ENCODE measurements around the gene LSM2. TPM values are rescaled to one million over a fixed set of nuclear protein-coding genes. Genes with fewer than 3 reads are reported as not detected.

LSM2 gene
- total and polyA plus RNA-seq, 2 donors (not counting 1 experiment from before 2014, with no cell fraction given), result 52.4 to 57.4 TPM

DNA sequence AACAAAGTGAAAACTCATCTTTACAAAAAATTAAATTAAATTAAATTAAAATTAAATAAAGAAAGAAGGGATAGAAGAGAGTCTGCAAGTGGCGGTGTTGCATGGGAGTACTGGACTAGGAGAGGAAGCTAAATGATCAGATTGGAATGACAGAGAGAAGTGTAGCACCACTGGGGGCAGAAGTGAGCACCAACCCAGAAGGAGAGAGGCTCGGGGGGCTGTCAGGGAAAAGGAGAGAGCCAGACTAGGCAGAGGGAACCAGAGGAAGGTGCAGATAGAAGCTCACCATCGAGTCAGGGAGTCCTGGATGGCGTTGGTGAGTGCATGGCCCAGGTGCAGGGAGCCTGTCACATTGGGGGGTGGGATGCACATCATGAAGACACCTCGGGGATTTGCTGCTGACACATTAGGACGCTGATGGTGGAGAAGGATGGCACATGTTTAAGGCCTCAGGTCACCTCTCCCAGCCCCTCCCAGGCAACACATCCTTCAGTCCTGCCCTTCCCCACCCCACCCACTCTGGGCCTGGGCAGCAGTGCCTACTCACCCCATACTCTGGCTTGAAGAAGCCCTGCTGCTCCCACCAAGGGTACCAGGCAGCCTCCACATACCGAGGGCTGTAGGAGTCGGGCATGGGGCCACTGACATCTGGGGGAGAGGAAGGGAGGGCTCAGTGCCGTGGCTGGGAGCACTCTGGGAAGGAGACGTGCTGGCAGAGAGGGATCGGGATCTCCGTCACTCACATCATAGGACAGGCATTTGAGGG is 15.3 kb downstream of the LSM2 start:
- H3K9me3 Mint-ChIP-seq (ENCODE audit: insufficient read depth), result no peaks in the 10 kb centered on the region
- no peak overlapping the region for H3K4me3 ChIP-seq (ENCODE audit: control extremely low read depth in 1 of 5, extremely low read depth in 1 of 5, insufficient read depth in 1 of 5, low read depth in 2 of 5, low read length in 4 of 5)
- ChIA-PET POLR2A (interaction anchor here (0.7 kb wide), 1 partner anchor 15 kb away, joined by 3 read pairs; the partner anchor contains the start of gene LSM2), CTCF (interaction anchor here (0.5 to 3.4 kb wide), 8 partner anchors 9 to 62 kb away, joined by 3 to 34 read pairs (median 4); partner anchors contain the start of genes CLIC1, LSM2 and MSH5)
- H2AFZ ChIP-seq (ENCODE audit: insufficient read depth, low read depth, low read length, poor library complexity, severe bottlenecking), result no peak overlapping the region
- intact Hi-C loops (cut with micrococcal nuclease), result no loop called here
- peaks cover 45 to 71% of the 10 kb centered on the region in 2 donors for H3K4me1 ChIP-seq (ENCODE audit: control insufficient read depth in 2 of 2, insufficient read depth in 2 of 2, low read length in 2 of 2)
- no peak overlapping the region for H3K9ac ChIP-seq (ENCODE audit: low read length)
- H3K27me3 ChIP-seq (replicated peaks in 1 of 4; ENCODE audit: control extremely low read depth in 1 of 4, control insufficient read depth in 3 of 4, insufficient read depth in 4 of 4, low read length in 3 of 4), result no peaks in the 10 kb centered on the region
- H3K4me3 Mint-ChIP-seq, result peak overlapping the region; percentile 15
- ATAC-seq (ENCODE audit: low read depth), result no peak
- H3K36me3 ChIP-seq (replicated peaks in 1 of 2; ENCODE audit: control extremely low read depth in 1 of 2, control insufficient read depth in 1 of 2, extremely low read depth in 1 of 2, insufficient read depth in 2 of 2, low read length in 1 of 2), result peaks cover 0 to 17% of the 10 kb centered on the region in 2 experiments
- H3K4me1 Mint-ChIP-seq, result peaks cover 47% of the 10 kb centered on the region
- peak; percentile 47 for DNase-seq
- TF ChIP-seq EZH2 (IDR thresholded peaks at IDR 0.05; ENCODE audit: borderline replicate concordance, insufficient read depth, low read depth, low read length, poor library complexity, severe bottlenecking), result no peak
- TF ChIP-seq, protein P1, sequence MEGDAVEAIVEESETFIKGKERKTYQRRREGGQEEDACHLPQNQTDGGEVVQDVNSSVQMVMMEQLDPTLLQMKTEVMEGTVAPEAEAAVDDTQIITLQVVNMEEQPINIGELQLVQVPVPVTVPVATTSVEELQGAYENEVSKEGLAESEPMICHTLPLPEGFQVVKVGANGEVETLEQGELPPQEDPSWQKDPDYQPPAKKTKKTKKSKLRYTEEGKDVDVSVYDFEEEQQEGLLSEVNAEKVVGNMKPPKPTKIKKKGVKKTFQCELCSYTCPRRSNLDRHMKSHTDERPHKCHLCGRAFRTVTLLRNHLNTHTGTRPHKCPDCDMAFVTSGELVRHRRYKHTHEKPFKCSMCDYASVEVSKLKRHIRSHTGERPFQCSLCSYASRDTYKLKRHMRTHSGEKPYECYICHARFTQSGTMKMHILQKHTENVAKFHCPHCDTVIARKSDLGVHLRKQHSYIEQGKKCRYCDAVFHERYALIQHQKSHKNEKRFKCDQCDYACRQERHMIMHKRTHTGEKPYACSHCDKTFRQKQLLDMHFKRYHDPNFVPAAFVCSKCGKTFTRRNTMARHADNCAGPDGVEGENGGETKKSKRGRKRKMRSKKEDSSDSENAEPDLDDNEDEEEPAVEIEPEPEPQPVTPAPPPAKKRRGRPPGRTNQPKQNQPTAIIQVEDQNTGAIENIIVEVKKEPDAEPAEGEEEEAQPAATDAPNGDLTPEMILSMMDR (IDR thresholded peaks at IDR 0.05), result peak; percentile 71
- H3K27ac Mint-ChIP-seq, result peak overlapping the region; percentile 70
- H3K4me2 ChIP-seq (replicated peaks; ENCODE audit: low read depth, low read length, poor library complexity, severe bottlenecking), result peak overlapping the region; percentile 8
- H3K27me3 Mint-ChIP-seq, result no peaks in the 10 kb centered on the region
- H3K9me3 ChIP-seq (ENCODE audit: control extremely low read depth in 1 of 3, control insufficient read depth in 2 of 3, insufficient read depth in 1 of 3, low read length in 2 of 3), result no peaks in the 10 kb centered on the region
- peaks cover 37% of the 10 kb centered on the region for H3K79me2 ChIP-seq (ENCODE audit: control insufficient read depth, insufficient read depth, low read length)
- H4K20me1 ChIP-seq (ENCODE audit: control insufficient read depth, insufficient read depth, low read length, poor library complexity, severe bottlenecking), result no peaks in the 10 kb centered on the region
- 81% methylated on average over 8 of the region's 12 CpGs for WGBS (ENCODE audit: insufficient coverage)
- peak overlapping the region in 1 of 2 donors; percentile 12 for H3K27ac ChIP-seq (ENCODE audit: low read length in 2 of 2)

DNA sequence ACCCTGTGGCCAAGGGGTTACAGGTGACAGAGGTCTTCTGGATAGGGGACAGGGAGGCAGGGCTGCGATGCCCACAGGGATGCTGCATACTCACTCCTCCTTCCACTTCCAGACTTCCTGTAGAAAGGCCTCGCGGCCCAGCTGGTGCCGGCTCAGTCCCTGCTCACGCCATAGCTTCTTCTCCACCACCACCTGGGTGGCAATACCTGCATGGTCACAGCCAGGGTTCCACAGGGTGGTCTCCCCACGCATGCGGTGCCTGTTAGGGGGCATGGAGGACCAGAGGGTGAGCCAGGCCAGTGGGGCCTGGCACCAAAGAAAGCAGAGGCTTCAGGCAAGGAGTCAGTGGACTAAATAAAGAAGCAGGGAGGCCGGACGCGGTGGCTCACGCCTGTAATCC is 21.3 kb downstream of the LSM2 start:
- H3K9ac ChIP-seq (ENCODE audit: low read length), result no peak overlapping the region
- H3K9me3 ChIP-seq (ENCODE audit: control extremely low read depth in 1 of 3, control insufficient read depth in 2 of 3, insufficient read depth in 1 of 3, low read length in 2 of 3), result no peaks in the 10 kb centered on the region
- no peaks in the 10 kb centered on the region for H4K20me1 ChIP-seq (ENCODE audit: control insufficient read depth, insufficient read depth, low read length, poor library complexity, severe bottlenecking)
- H3K79me2 ChIP-seq (ENCODE audit: control insufficient read depth, insufficient read depth, low read length), result peaks cover 35% of the 10 kb centered on the region
- TF ChIP-seq EZH2 (IDR thresholded peaks at IDR 0.05; ENCODE audit: borderline replicate concordance, insufficient read depth, low read depth, low read length, poor library complexity, severe bottlenecking), result no peak
- DNase-seq (no peak), ATAC-seq (ENCODE audit: low read depth) (no peak)
- 98% methylated on average over 7 of the region's 11 CpGs for WGBS (ENCODE audit: insufficient coverage)
- H3K9me3 Mint-ChIP-seq (ENCODE audit: insufficient read depth), result no peaks in the 10 kb centered on the region
- intact Hi-C loops (cut with micrococcal nuclease), result no loop called here
- ChIA-PET POLR2A (no interaction called here), CTCF (interaction anchor here (1.5 kb wide), 1 partner anchor 29 kb away, joined by 4 read pairs; the partner anchor contains the start of genes HSPA1A and HSPA1L)
- H3K27ac ChIP-seq (ENCODE audit: low read length in 2 of 2), result no peak overlapping the region
- no peak overlapping the region for H3K4me3 Mint-ChIP-seq
- H3K4me1 Mint-ChIP-seq, result peaks cover 13% of the 10 kb centered on the region
- H3K27ac Mint-ChIP-seq, result no peak overlapping the region
- H3K4me1 ChIP-seq (ENCODE audit: control insufficient read depth in 2 of 2, insufficient read depth in 2 of 2, low read length in 2 of 2), result peaks cover 15 to 30% of the 10 kb centered on the region in 2 donors
- H2AFZ ChIP-seq (ENCODE audit: insufficient read depth, low read depth, low read length, poor library complexity, severe bottlenecking), result no peak overlapping the region
- no peaks in the 10 kb centered on the region for H3K27me3 ChIP-seq (replicated peaks in 1 of 4; ENCODE audit: control extremely low read depth in 1 of 4, control insufficient read depth in 3 of 4, insufficient read depth in 4 of 4, low read length in 3 of 4)
- no peak overlapping the region for H3K4me3 ChIP-seq (ENCODE audit: control extremely low read depth in 1 of 5, extremely low read depth in 1 of 5, insufficient read depth in 1 of 5, low read depth in 2 of 5, low read length in 4 of 5)
- H3K4me2 ChIP-seq (replicated peaks; ENCODE audit: low read depth, low read length, poor library complexity, severe bottlenecking), result no peak overlapping the region
- H3K36me3 ChIP-seq (replicated peaks in 1 of 2; ENCODE audit: control extremely low read depth in 1 of 2, control insufficient read depth in 1 of 2, extremely low read depth in 1 of 2, insufficient read depth in 2 of 2, low read length in 1 of 2), result peaks cover 0 to 50% of the 10 kb centered on the region in 2 experiments
- no peaks in the 10 kb centered on the region for H3K27me3 Mint-ChIP-seq
